Mesothelial cell of epicardium (in vitro differentiated cells): ENCODE data around the gene B3GALNT1. TPM values are rescaled to one million over a fixed set of nuclear protein-coding genes. Genes with fewer than 3 reads are reported as not detected.

Experiments
- DNase-seq, 2 experiments: peaks; one replicate each; pipeline ENCODE4 v3.0.0; 2021; ENCODE audit warnings: low spot score in 2 of 2; ENCODE audit not compliant: unreplicated experiment in 2 of 2
- H3K27ac Mint-ChIP-seq: 2 replicates; pipeline ENCODE4 v1.8.0; 2021; ENCODE audit warnings: mixed read lengths
- H3K27me3 Mint-ChIP-seq: 2 replicates; pipeline ENCODE4 v1.8.0; 2021; ENCODE audit warnings: low read depth, mixed read lengths
- H3K36me3 Mint-ChIP-seq: 2 replicates; pipeline ENCODE4 v1.8.0; 2021; ENCODE audit warnings: mixed read lengths
- H3K4me1 Mint-ChIP-seq: 2 replicates; pipeline ENCODE4 v1.8.0; 2021; ENCODE audit warnings: mixed read lengths
- H3K4me3 Mint-ChIP-seq: 2 replicates; pipeline ENCODE4 v1.8.0; 2021; ENCODE audit warnings: mild to moderate bottlenecking, moderate library complexity, mixed read lengths
- H3K9me3 Mint-ChIP-seq: 2 replicates; pipeline ENCODE4 v1.8.0; 2021; ENCODE audit warnings: mixed read lengths
- total RNA-seq: library from RNA; stranded (reverse); gene quantifications from 3 replicates; pipeline ENCODE4 v1.2.1, GENCODE V29; 2021
- TF ChIP-seq, protein P1 (sequence below): fragments of 200-600 bp; sonication (generic); IDR thresholded peaks from one replicate; pipeline ENCODE4 v1.5.0; 2021; ENCODE audit warnings: antibody characterized with exemption; ENCODE audit not compliant: unreplicated experiment

Gene B3GALNT1
- total RNA-seq, 1 donor from 2014 or later: 31.1 TPM

DNA sequence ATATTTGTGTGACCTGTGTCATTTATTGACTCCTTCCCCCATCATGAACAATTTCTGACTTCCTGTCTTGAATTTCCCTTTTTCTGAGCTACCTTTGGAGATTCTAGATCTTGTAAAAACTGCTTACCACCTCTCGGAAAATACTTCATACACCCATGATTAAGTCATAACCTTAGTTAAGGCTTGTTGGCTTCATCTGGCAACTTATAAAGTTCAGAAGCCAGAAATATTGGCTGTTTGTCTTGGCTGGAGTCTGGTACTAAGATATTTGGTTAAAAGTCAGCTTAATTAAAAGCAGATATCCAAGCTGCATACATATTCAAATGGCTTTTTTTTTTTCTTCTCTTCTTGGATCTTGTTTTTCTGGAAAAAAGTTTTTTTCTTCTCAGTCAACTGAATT, 37.3 kb upstream of the B3GALNT1 start:
- peaks cover 19% of the 10 kb centered on the region for H3K9me3 Mint-ChIP-seq
- no peaks in the 10 kb centered on the region for H3K27me3 Mint-ChIP-seq
- no peak for DNase-seq
- no peak overlapping the region for H3K27ac Mint-ChIP-seq
- no peaks in the 10 kb centered on the region for H3K4me1 Mint-ChIP-seq
- TF ChIP-seq, protein P1, sequence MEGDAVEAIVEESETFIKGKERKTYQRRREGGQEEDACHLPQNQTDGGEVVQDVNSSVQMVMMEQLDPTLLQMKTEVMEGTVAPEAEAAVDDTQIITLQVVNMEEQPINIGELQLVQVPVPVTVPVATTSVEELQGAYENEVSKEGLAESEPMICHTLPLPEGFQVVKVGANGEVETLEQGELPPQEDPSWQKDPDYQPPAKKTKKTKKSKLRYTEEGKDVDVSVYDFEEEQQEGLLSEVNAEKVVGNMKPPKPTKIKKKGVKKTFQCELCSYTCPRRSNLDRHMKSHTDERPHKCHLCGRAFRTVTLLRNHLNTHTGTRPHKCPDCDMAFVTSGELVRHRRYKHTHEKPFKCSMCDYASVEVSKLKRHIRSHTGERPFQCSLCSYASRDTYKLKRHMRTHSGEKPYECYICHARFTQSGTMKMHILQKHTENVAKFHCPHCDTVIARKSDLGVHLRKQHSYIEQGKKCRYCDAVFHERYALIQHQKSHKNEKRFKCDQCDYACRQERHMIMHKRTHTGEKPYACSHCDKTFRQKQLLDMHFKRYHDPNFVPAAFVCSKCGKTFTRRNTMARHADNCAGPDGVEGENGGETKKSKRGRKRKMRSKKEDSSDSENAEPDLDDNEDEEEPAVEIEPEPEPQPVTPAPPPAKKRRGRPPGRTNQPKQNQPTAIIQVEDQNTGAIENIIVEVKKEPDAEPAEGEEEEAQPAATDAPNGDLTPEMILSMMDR: no peak
- no peak overlapping the region for H3K4me3 Mint-ChIP-seq
- peaks cover 13% of the 10 kb centered on the region for H3K36me3 Mint-ChIP-seq

DNA sequence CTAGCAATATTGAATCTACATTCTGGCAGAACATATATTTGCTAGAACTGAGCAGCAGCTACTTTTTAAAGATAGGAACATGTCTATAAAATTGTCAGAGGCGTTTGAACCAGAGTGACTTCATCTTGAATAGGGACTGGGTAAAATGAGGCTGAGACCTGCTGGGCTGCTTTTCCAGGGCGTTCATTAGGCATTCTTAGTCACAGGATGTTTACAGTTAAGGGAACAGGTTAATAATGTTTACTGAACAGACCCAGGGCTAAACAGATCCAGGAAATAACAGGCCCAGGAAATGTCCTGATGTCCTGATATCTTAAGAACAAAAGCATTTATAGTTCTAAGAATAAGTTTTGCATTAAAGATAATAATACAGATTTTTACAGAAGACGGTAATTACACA, 34.5 kb upstream of the B3GALNT1 start:
- TF ChIP-seq, protein P1: no peak
- H3K27ac Mint-ChIP-seq: no peak overlapping the region

DNA sequence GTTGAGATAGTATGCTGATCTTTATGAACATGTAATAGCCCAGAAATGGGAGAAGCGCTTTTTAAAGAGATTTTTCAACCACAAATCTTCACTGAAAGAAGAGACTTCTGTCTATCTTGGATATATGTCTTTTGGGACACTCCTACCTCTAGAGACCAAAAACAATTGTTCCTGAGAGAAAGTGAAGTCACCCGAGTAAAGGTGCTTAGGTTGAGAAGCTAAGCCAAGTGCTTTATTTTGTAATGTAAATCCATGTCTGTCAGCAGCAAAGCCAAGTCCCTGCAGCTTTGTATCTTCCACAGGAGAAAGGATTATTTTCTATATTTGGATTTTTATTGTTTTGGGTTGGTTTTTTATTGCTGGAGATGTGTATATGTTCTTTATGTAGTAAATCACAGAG, 32.1 kb upstream of the B3GALNT1 start:
- DNase-seq: no peak
- no peak overlapping the region for H3K4me3 Mint-ChIP-seq
- peaks cover 4% of the 10 kb centered on the region for H3K36me3 Mint-ChIP-seq
- TF ChIP-seq, protein P1: no peak
- no peaks in the 10 kb centered on the region for H3K27me3 Mint-ChIP-seq
- H3K9me3 Mint-ChIP-seq: no peaks in the 10 kb centered on the region
- H3K27ac Mint-ChIP-seq: no peak overlapping the region
- peaks cover 3% of the 10 kb centered on the region for H3K4me1 Mint-ChIP-seq

More for the DNA sequence above, 34.5 kb upstream of the B3GALNT1 start:
- H3K4me3 Mint-ChIP-seq: no peak overlapping the region
- H3K36me3 Mint-ChIP-seq: peaks cover 10% of the 10 kb centered on the region
- no peak for DNase-seq
- H3K4me1 Mint-ChIP-seq: no peaks in the 10 kb centered on the region
- no peaks in the 10 kb centered on the region for H3K27me3 Mint-ChIP-seq
- H3K9me3 Mint-ChIP-seq: peaks cover 10% of the 10 kb centered on the region

DNA sequence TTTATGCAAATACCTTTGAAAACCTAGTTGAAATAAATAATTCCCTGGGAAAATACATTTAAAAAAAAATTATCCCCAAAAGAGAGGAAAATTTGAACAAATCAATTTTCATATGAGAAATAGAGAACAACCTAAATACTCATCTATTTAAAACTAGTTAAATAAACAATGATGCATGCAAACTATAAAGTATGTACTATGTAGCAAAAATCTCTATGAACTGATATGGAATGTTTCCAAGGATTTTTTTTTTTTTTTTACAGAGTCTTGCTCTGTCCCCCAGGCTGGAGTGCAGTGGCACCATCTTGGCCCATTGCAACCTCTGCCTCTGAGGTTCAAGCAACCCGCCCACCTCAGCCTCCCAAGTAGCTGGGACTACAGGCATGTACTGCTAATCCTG, 27.2 kb upstream of the B3GALNT1 start:
- Mint-ChIP-seq H3K27ac (no peak overlapping the region), H3K9me3 (peaks cover 17% of the 10 kb centered on the region), H3K4me1 (peaks cover 3% of the 10 kb centered on the region), H3K4me3 (no peak overlapping the region), H3K27me3 (no peaks in the 10 kb centered on the region), H3K36me3 (peaks cover 3% of the 10 kb centered on the region)
- TF ChIP-seq, protein P1: no peak
- no peak for DNase-seq

DNA sequence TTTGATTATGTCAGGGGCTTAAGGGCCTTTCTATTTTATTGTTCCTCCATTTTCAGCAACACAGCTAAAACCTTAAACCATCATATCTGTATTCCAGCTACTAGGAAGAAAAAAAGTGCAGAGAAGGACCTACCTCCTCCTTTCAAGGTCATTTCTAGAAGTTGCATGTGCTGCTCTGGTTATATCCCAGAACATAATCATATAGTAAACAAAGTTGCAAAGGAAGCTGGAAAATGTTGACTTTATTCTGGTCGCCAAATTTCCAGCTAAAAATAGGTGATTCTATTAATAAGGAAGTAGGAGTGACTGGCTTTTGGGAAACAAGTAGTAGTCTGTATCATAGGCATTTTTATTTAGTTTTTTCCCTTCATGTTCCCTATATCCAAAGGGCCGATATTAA, 21.3 kb upstream of the B3GALNT1 start:
- Mint-ChIP-seq H3K36me3 (peaks cover 14% of the 10 kb centered on the region), H3K4me3 (no peak overlapping the region), H3K27ac (no peak overlapping the region), H3K4me1 (no peaks in the 10 kb centered on the region), H3K9me3 (peaks cover 54% of the 10 kb centered on the region), H3K27me3 (no peaks in the 10 kb centered on the region)
- TF ChIP-seq, protein P1: no peak
- DNase-seq: no peak

DNA sequence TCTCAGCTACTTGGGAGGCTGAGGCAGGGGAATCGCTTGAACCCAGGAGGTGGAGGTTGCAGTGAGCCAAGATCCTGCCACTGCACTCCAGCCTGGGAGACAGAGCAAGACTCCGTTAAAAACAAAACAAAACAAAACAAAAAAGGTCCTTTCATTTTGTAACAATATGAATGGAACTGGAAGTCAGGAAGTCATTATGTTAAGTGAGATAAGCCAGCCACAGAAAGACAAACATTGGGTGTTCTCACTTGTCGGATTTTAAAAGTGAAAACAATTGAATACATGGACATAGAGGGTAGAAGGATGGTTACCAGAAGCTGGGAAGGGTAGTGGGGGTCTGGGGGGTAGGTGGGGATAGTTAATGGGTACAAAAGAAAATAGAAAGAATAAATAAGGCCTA, 12.5 kb upstream of the B3GALNT1 start:
- DNase-seq: no peak
- H3K36me3 Mint-ChIP-seq: peaks cover 45% of the 10 kb centered on the region
- no peak overlapping the region for H3K27ac Mint-ChIP-seq
- peaks cover 87% of the 10 kb centered on the region for H3K9me3 Mint-ChIP-seq
- H3K4me1 Mint-ChIP-seq: no peaks in the 10 kb centered on the region
- H3K27me3 Mint-ChIP-seq: no peaks in the 10 kb centered on the region
- no peak overlapping the region for H3K4me3 Mint-ChIP-seq
- TF ChIP-seq, protein P1: no peak
